Progenitor cell of endocrine pancreas (in vitro differentiated cells): Measurements from ENCODE around the gene MROH2A. TPM values are rescaled to one million over a fixed set of nuclear protein-coding genes. Genes with fewer than 3 reads are reported as not detected.

Experiments used
- DNase-seq: peaks from one replicate; pipeline ENCODE4 v3.0.0; 2021; ENCODE audit warnings: low spot score; ENCODE audit not compliant: unreplicated experiment
- H3K27ac Mint-ChIP-seq: 2 replicates; pipeline ENCODE4 v1.8.0; 2021; ENCODE audit warnings: mild to moderate bottlenecking, moderate library complexity, mixed read lengths
- H3K27me3 Mint-ChIP-seq: 2 replicates; pipeline ENCODE4 v1.8.0; 2021; ENCODE audit warnings: mixed read lengths
- H3K36me3 Mint-ChIP-seq: 2 replicates; pipeline ENCODE4 v1.8.0; 2022; ENCODE audit warnings: mixed read lengths; ENCODE audit not compliant: insufficient read depth
- H3K4me1 Mint-ChIP-seq: 2 replicates; pipeline ENCODE4 v1.8.0; 2021; ENCODE audit warnings: low read depth, mixed read lengths
- H3K4me3 Mint-ChIP-seq: 2 replicates; pipeline ENCODE4 v1.8.0; 2021; ENCODE audit warnings: low read depth, mild to moderate bottlenecking, moderate library complexity, mixed read lengths
- H3K9me3 Mint-ChIP-seq: 2 replicates; pipeline ENCODE4 v1.8.0; 2021; ENCODE audit warnings: low read depth, mixed read lengths
- CTCF ChIP-seq: fragments of 200-600 bp; sonication (generic); IDR thresholded peaks from one replicate; pipeline ENCODE4 v1.5.0; 2021; ENCODE audit warnings: antibody characterized with exemption, mild to moderate bottlenecking; ENCODE audit not compliant: unreplicated experiment
- total RNA-seq: library from RNA; stranded (reverse); gene quantifications from 2 replicates; pipeline ENCODE4 v1.2.1, GENCODE V29; 2021

The MROH2A gene
- total RNA-seq, 1 donor from 2014 or later = not detected

GRCh38 chr2:233831011-233831721 is 53.0 kb downstream of the MROH2A start:
- H3K4me3 Mint-ChIP-seq = no peak overlapping the region
- peaks cover 3% of the 10 kb centered on the region for H3K9me3 Mint-ChIP-seq
- no peaks in the 10 kb centered on the region for H3K27me3 Mint-ChIP-seq
- no peak for DNase-seq
- TF ChIP-seq CTCF = no peak
- no peaks in the 10 kb centered on the region for H3K4me1 Mint-ChIP-seq
- H3K27ac Mint-ChIP-seq = no peak overlapping the region
- H3K36me3 Mint-ChIP-seq = peaks cover 5% of the 10 kb centered on the region

- no peaks in the 10 kb centered on the region for H3K9me3 Mint-ChIP-seq
- no peak overlapping the region for H3K27ac Mint-ChIP-seq
- H3K36me3 Mint-ChIP-seq = peaks cover 9% of the 10 kb centered on the region
- H3K4me1 Mint-ChIP-seq = no peaks in the 10 kb centered on the region
- no peak for DNase-seq
- H3K4me3 Mint-ChIP-seq = no peak overlapping the region
- no peak for TF ChIP-seq CTCF
- no peaks in the 10 kb centered on the region for H3K27me3 Mint-ChIP-seq
Measured at GRCh38 chr2:233831861-233832260, 53.7 kb downstream of the MROH2A start.

GRCh38 chr2:233832414-233832813 is 54.3 kb downstream of the MROH2A start:
- Mint-ChIP-seq H3K4me1 (no peaks in the 10 kb centered on the region), H3K4me3 (no peak overlapping the region), H3K27ac (no peak overlapping the region), H3K36me3 (peaks cover 12% of the 10 kb centered on the region), H3K27me3 (no peaks in the 10 kb centered on the region), H3K9me3 (no peaks in the 10 kb centered on the region)
- no peak for DNase-seq
- TF ChIP-seq CTCF = no peak

GRCh38 chr2:233832869-233833311 is 54.8 kb downstream of the MROH2A start:
- Mint-ChIP-seq H3K27me3 (no peaks in the 10 kb centered on the region), H3K4me1 (no peaks in the 10 kb centered on the region), H3K9me3 (no peaks in the 10 kb centered on the region), H3K4me3 (no peak overlapping the region), H3K36me3 (peaks cover 15% of the 10 kb centered on the region), H3K27ac (no peak overlapping the region)
- DNase-seq = no peak
- peak; percentile 55 for TF ChIP-seq CTCF

- H3K27ac Mint-ChIP-seq = no peak overlapping the region
- H3K27me3 Mint-ChIP-seq = no peaks in the 10 kb centered on the region
- DNase-seq = no peak
- H3K36me3 Mint-ChIP-seq = peaks cover 16% of the 10 kb centered on the region
- no peaks in the 10 kb centered on the region for H3K9me3 Mint-ChIP-seq
- TF ChIP-seq CTCF = no peak
- no peak overlapping the region for H3K4me3 Mint-ChIP-seq
- peaks cover 1% of the 10 kb centered on the region for H3K4me1 Mint-ChIP-seq
Measured at GRCh38 chr2:233833345-233833744, 55.2 kb downstream of the MROH2A start.
